NT2/D1 (cell line): Measurements from ENCODE around the gene PMEL.
A peak's percentile ranks its signal among the peaks of the same experiment; 100 is the strongest.

Experiments used
- DNase-seq: peaks from one replicate; pipeline ENCODE4 v3.0.0-alpha.2; 2011; ENCODE audit warnings: low read depth, low spot score
- H3K27me3 ChIP-seq: 2 replicates; pipeline ENCODE4 v1.6.0; 2011; ENCODE audit warnings: mild to moderate bottlenecking; ENCODE audit not compliant: insufficient read length, insufficient read depth
- H3K36me3 ChIP-seq: 2 replicates; pipeline ENCODE4 v1.6.1; 2011; ENCODE audit warnings: mild to moderate bottlenecking, low read length, mixed read lengths; ENCODE audit not compliant: insufficient read depth, insufficient read length
- H3K4me1 ChIP-seq: 2 replicates; pipeline ENCODE4 v1.5.1; 2011; ENCODE audit not compliant: insufficient read depth, insufficient read length
- H3K4me3 ChIP-seq: 2 replicates; pipeline ENCODE4 v1.5.1; 2011; ENCODE audit warnings: low read depth; ENCODE audit not compliant: insufficient read length
- H3K9ac ChIP-seq: 2 replicates; pipeline ENCODE4 v1.6.0; 2011; ENCODE audit warnings: low read depth; ENCODE audit not compliant: insufficient read length
- H3K9me3 ChIP-seq: 2 replicates; pipeline ENCODE4 v1.5.1; 2011; ENCODE audit warnings: mild to moderate bottlenecking, low read length; ENCODE audit not compliant: insufficient read depth
- SUZ12 ChIP-seq: IDR thresholded peaks from 2 replicates; pipeline ENCODE4 v1.6.1; 2011; ENCODE audit not compliant: insufficient read length, insufficient read depth; ENCODE audit errors: extremely low read depth
- YY1 ChIP-seq: IDR thresholded peaks from 2 replicates; pipeline ENCODE4 v1.6.1; 2011; ENCODE audit not compliant: insufficient read length, insufficient read depth
- ZNF274 ChIP-seq: IDR thresholded peaks from 2 replicates; pipeline ENCODE4 v1.6.1; 2011; ENCODE audit warnings: mild to moderate bottlenecking, low read depth, low read length

PMEL gene

GRCh38 chr12:55970775-55971174, 4.9 kb upstream of the PMEL start:
- no peak for DNase-seq

GRCh38 chr12:55969356-55969755, 3.5 kb upstream of the PMEL start:
- Histone ChIP-seq H3K36me3 (peaks cover 46% of the 10 kb centered on the region), H3K4me1 (peaks cover 7% of the 10 kb centered on the region), H3K9me3 (no peaks in the 10 kb centered on the region), H3K4me3 (no peak overlapping the region), H3K27me3 (no peaks in the 10 kb centered on the region), H3K9ac (no peak overlapping the region)
- no peak for DNase-seq
- no peak for TF ChIP-seq YY1
- no peak for TF ChIP-seq ZNF274
- no peak for TF ChIP-seq SUZ12

More at GRCh38 chr12:55970775-55971174, 4.9 kb upstream of the PMEL start:
- no peak overlapping the region for H3K9ac ChIP-seq
- peaks cover 46% of the 10 kb centered on the region for H3K36me3 ChIP-seq
- no peak overlapping the region for H3K4me3 ChIP-seq
- TF ChIP-seq ZNF274 = no peak
- no peak for TF ChIP-seq SUZ12
- no peak for TF ChIP-seq YY1
- H3K27me3 ChIP-seq = no peaks in the 10 kb centered on the region
- no peaks in the 10 kb centered on the region for H3K9me3 ChIP-seq
- peaks cover 7% of the 10 kb centered on the region for H3K4me1 ChIP-seq

DNA sequence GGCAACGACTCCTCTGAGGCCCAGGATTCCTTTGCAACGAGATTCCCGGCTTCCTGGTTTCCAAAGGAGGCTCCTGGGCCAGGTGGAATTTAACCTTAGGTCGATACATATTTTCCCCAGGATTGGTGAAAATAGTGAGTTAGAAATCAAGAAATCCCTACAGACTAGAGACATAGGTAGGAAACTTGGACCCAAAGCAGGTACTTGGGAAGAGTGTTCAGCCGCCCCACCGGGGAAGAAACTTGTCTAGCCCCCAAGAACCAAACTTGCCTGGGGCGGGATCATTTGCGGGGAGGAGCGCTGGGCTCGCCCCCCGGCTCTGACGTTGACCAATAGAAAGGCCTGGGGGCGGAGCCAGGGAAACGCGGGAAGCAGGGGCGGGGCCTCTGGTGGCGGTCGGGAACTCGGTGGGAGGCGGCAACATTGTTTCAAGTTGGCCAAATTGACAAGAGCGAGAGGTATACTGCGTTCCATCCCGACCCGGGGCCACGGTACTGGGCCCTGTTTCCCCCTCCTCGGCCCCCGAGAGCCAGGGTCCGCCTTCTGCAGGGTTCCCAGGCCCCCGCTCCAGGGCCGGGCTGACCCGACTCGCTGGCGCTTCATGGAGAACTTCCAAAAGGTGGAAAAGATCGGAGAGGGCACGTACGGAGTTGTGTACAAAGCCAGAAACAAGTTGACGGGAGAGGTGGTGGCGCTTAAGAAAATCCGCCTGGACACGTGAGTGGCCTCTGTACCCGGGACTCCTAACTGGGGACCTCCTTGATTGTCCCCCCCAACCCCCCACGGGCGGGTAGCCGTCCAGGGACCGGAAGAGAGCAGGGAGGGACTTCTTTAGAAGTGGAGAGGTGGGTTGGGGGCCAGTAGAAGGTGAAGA, 803 bp upstream of the PMEL start, which contains the start of gene CDK2:
CDK2 (plus strand) TSS at position 423 of the 874 bp plus-strand sequence; CDS start at position 602, 179 bp downstream.
- no peaks in the 10 kb centered on the region for H3K9me3 ChIP-seq
- peak; percentile 78 for DNase-seq
- peaks cover 6% of the 10 kb centered on the region for H3K4me1 ChIP-seq
- no peak for TF ChIP-seq SUZ12
- no peak for TF ChIP-seq ZNF274
- TF ChIP-seq YY1 = no peak
- peak within 1 kb of the TSS; percentile 88 for H3K9ac ChIP-seq
- peaks cover 38% of the 10 kb centered on the region for H3K36me3 ChIP-seq
- H3K27me3 ChIP-seq = no peaks in the 10 kb centered on the region
- peak within 1 kb of the TSS; percentile 76 for H3K4me3 ChIP-seq

- no peak for DNase-seq
- Histone ChIP-seq H3K4me3 (peak overlapping the region; percentile 76), H3K9ac (peak overlapping the region; percentile 61), H3K27me3 (no peaks in the 10 kb centered on the region), H3K36me3 (peaks cover 24% of the 10 kb centered on the region), H3K4me1 (peaks cover 6% of the 10 kb centered on the region), H3K9me3 (no peaks in the 10 kb centered on the region)
- no peak for TF ChIP-seq ZNF274
These were observed 602 bp downstream of the PMEL start for GRCh38 chr12:55965240-55965639.

DNA sequence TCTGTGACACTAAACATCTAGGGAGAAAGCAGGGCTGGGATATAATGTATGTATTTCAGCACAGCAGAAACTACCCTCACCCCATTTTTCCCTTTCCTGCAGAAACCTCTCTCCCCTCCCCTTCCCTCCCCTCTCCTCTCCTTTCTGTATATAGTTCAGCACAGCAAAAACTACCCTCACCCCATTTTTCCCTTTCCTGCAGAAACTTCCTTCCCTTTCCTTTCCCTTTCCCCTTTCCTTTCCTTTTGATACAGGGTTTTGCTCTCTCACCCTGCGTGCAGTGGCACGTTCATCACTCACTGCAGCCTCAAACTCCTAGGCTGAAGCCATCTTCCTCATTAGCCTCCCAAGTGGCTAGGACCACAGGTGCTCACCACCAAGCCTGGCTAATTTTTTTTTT, 2.1 kb downstream of the PMEL start:
- TF ChIP-seq SUZ12 (no peak), YY1 (no peak), ZNF274 (no peak)
- Histone ChIP-seq H3K9me3 (no peaks in the 10 kb centered on the region), H3K9ac (no peak overlapping the region), H3K27me3 (no peaks in the 10 kb centered on the region), H3K36me3 (peaks cover 12% of the 10 kb centered on the region), H3K4me3 (no peak overlapping the region), H3K4me1 (peaks cover 6% of the 10 kb centered on the region)
- DNase-seq = no peak

DNA sequence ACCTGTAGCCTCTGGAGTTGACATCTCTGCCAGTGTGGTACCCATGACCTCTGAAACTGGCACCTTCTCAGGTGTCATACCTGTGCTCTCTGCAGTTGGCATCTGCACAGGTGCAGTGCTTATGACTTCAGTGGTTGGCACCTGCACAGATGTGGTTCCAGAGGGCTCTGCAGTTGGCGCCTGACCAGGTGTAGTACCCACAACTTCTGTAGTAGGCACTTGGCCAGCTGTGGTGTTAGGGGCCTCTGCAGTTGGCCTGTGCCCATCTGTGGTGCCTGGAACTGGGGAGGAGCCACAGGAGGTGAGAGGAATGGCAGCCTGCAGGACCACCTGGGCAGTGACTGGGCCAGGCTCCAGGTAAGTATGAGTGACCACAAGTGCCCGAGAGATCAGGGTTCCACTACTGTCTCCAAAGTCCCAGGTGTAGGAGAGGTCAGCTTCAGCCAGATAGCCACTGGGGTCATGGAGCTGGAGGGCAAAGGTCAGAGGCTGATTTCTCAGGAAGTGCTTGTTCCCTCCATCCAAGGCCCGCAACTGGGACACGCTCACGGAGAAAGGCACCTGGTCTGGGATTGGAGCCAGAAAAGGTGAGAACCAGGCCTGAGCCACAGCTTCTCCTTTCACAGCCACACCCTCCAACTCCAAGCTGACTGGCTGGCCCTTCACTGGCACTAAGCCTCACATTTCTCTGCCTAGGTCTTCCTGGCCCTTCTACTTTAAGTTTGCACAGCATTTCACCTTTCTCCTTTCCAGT, 8.6 kb downstream of the PMEL start:
- Histone ChIP-seq H3K4me1 (peaks cover 3% of the 10 kb centered on the region), H3K9ac (no peak overlapping the region), H3K36me3 (peaks cover 45% of the 10 kb centered on the region), H3K9me3 (no peaks in the 10 kb centered on the region), H3K27me3 (no peaks in the 10 kb centered on the region), H3K4me3 (no peak overlapping the region)
- TF ChIP-seq YY1 (no peak), ZNF274 (no peak), SUZ12 (no peak)
- DNase-seq = no peak

DNA sequence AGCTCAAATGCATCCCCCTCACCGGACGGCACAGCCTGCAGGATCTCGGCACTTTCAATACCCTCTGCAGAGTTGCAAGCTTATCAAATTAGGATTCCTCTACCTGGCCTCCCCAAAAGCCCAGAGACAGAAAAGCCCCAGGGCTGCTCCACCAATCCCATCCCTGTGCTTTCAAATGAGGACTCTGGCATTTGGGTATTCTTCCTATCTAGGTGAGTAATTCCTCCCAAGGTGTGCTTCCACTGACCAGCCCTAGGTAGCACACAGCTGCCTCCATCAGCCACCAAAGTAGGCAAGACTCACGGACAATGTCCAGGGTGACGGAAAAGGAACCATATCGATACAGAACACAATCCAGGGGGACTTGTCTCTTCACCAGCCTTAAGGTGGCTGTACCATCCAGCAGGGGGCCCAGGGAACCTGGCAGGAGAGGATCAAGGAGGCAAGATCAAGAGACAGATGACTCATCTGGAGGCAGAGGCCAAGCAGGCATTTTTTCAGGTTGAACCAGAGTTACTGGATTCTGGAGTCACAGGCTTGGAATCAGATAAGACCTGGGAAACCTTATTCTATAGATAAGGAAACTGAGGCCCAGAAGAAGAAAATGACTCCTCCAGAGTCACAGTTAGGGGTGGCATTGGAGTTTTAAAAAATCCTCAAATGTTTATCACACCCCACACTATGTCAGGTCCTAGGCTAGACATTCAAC, 9.9 kb downstream of the PMEL start:
- H3K36me3 ChIP-seq = peaks cover 57% of the 10 kb centered on the region
- H3K4me1 ChIP-seq = peaks cover 3% of the 10 kb centered on the region
- H3K9me3 ChIP-seq = no peaks in the 10 kb centered on the region
- DNase-seq = no peak
- H3K27me3 ChIP-seq = no peaks in the 10 kb centered on the region
- H3K4me3 ChIP-seq = no peak overlapping the region
- TF ChIP-seq YY1 (no peak), SUZ12 (no peak), ZNF274 (no peak)
- no peak overlapping the region for H3K9ac ChIP-seq
